Glutamatergic neuron (in vitro differentiated cells): ENCODE measurements around the gene PTPRCAP. TPM values are rescaled to one million over a fixed set of nuclear protein-coding genes. Genes with fewer than 3 reads are reported as not detected.

Source experiments
- DNase-seq: peaks from one replicate; pipeline ENCODE4 v3.0.0; 2022
- H3K27ac Mint-ChIP-seq: one replicate; pipeline ENCODE4 v1.8.0; 2020; ENCODE audit warnings: mild to moderate bottlenecking, mixed read lengths, inconsistent platforms; ENCODE audit not compliant: unreplicated experiment
- H3K27me3 Mint-ChIP-seq: one replicate; pipeline ENCODE4 v1.8.0; 2020; ENCODE audit warnings: mild to moderate bottlenecking, moderate library complexity, mixed read lengths, inconsistent platforms; ENCODE audit not compliant: unreplicated experiment
- H3K36me3 Mint-ChIP-seq: one replicate; pipeline ENCODE4 v1.8.0; 2020; ENCODE audit warnings: mild to moderate bottlenecking, mixed read lengths, inconsistent platforms; ENCODE audit not compliant: unreplicated experiment
- H3K4me1 Mint-ChIP-seq: one replicate; pipeline ENCODE4 v1.8.0; 2020; ENCODE audit warnings: mild to moderate bottlenecking, low read depth, mixed read lengths, inconsistent platforms; ENCODE audit not compliant: unreplicated experiment
- H3K4me3 Mint-ChIP-seq: one replicate; pipeline ENCODE4 v1.8.0; 2020; ENCODE audit warnings: mild to moderate bottlenecking, mixed read lengths, inconsistent platforms; ENCODE audit not compliant: unreplicated experiment
- H3K9me3 Mint-ChIP-seq: one replicate; pipeline ENCODE4 v1.8.0; 2020; ENCODE audit warnings: mild to moderate bottlenecking, moderate library complexity, mixed read lengths, inconsistent platforms; ENCODE audit not compliant: unreplicated experiment
- CTCF ChIP-seq: fragments of 200-600 bp; sonication (generic); IDR thresholded peaks from one replicate; pipeline ENCODE4 v1.5.0; 2021; ENCODE audit not compliant: partially characterized antibody, unreplicated experiment
- total RNA-seq: library from RNA; stranded (reverse); fragmentation: NEBNext Ultra II Directional; extraction: Animal tissue kit (Norgen Biotek cat#: 25700); gene quantifications from one replicate; pipeline ENCODE4 v1.2.1, GENCODE V29; 2021; ENCODE audit not compliant: unreplicated experiment

Gene PTPRCAP
- total RNA-seq, 1 donor from 2014 or later, result 2.1 TPM

DNA sequence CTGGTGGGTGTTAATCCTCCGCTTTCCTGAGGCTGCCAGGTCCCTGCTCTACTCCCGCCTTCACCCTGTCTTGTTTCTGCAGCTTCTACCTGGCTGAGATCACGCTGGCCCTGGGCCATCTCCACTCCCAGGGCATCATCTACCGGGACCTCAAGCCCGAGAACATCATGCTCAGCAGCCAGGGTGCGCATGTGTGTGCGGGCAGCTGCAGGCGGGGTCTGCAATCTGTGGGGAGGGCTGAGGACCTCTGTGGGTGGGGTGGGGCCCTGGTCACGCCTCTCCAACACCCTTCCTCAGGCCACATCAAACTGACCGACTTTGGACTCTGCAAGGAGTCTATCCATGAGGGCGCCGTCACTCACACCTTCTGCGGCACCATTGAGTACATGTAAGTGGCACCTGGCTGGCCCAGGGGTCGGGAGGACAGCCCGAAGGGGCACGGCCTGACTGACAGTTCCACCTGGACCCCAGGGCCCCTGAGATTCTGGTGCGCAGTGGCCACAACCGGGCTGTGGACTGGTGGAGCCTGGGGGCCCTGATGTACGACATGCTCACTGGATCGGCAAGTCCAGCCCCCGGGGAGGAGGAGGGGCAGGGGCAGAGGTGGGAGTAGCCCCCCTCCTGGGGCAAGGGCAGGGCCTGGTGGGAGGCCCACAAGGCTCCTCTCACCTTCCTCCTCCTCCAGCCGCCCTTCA lies 4.7 kb downstream of the PTPRCAP start:
- H3K4me3 Mint-ChIP-seq, result no peak overlapping the region
- no peak for TF ChIP-seq CTCF

DNA sequence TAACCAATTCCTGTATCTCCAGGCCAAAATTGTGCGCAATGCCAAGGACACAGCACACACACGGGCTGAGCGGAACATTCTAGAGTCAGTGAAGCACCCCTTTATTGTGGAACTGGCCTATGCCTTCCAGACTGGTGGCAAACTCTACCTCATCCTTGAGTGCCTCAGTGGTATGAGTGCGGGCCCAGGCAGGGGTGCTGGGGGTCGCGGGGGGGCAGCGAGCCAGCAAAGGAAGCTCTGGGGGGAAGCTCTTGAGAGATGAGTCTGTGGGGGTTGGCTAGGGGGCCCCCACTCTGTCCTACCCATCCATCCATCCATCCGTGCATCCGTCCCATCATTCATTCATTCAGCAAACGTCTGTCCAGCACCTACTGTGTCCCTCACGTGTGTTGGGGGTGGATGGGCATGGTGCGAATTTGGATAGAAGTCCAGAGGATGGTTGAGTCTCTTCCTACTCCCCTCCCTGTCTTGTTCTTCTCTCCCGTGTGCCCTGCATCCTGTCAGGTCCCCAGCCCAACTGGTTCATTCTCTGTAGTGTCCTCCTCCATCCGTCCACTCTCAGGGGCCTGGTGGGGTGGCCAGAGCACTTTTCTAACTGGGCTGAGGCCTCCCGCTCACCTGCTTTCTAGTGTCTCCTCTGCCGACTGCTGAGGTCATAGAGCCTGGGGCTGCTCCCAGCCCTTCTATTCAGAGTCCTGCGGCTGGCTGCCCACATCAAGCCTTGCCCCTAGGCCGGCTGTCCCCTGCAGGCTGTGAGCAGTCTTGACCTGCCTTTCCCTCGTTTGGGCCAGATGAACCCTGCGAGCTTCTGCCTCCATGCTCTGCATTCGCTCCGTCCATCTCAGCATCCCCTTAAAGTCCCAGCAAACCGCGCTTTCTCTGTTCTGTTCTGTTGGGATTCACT lies 5.9 kb downstream of the PTPRCAP start:
- no peak overlapping the region for H3K4me3 Mint-ChIP-seq
- peaks cover 9% of the 10 kb centered on the region for H3K27me3 Mint-ChIP-seq
- no peaks in the 10 kb centered on the region for H3K36me3 Mint-ChIP-seq

More for the DNA sequence above, 4.7 kb downstream of the PTPRCAP start:
- Mint-ChIP-seq H3K36me3 (no peaks in the 10 kb centered on the region), H3K27ac (no peak overlapping the region), H3K9me3 (peaks cover 5% of the 10 kb centered on the region), H3K4me1 (peaks cover 6% of the 10 kb centered on the region), H3K27me3 (peaks cover 9% of the 10 kb centered on the region)
- DNase-seq, result peak; percentile 11

DNA sequence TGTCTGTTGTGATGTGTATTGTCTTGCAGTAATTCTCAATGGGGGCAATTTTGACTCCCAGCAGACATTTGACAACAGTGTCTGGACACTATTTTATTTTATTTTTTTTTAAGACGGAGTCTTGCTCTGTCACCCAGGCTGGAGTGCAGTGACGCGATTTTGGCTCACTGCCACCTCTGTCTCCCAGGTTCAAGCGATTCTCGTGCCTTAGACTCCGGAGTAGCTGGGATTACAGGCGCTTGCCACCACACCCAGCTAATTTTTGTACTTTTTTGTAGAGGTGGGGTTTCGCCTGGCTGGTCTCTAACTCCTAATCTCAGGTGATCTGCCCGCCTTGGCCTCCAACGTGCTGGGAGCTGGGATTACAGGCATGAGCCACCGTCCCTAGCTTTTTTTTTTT lies 7.8 kb downstream of the PTPRCAP start:
- H3K4me1 Mint-ChIP-seq, result no peaks in the 10 kb centered on the region
- H3K9me3 Mint-ChIP-seq, result peaks cover 6% of the 10 kb centered on the region
- peak overlapping the region; percentile 34 for H3K4me3 Mint-ChIP-seq
- H3K27me3 Mint-ChIP-seq, result peaks cover 2% of the 10 kb centered on the region
- no peak overlapping the region for H3K27ac Mint-ChIP-seq
- DNase-seq, result no peak
- no peaks in the 10 kb centered on the region for H3K36me3 Mint-ChIP-seq
- TF ChIP-seq CTCF, result no peak

More for the DNA sequence above, 5.9 kb downstream of the PTPRCAP start:
- peaks cover 3% of the 10 kb centered on the region for H3K4me1 Mint-ChIP-seq
- no peak for TF ChIP-seq CTCF
- peak overlapping the region; percentile 59 for H3K27ac Mint-ChIP-seq
- DNase-seq, result no peak
- H3K9me3 Mint-ChIP-seq, result peaks cover 4% of the 10 kb centered on the region

DNA sequence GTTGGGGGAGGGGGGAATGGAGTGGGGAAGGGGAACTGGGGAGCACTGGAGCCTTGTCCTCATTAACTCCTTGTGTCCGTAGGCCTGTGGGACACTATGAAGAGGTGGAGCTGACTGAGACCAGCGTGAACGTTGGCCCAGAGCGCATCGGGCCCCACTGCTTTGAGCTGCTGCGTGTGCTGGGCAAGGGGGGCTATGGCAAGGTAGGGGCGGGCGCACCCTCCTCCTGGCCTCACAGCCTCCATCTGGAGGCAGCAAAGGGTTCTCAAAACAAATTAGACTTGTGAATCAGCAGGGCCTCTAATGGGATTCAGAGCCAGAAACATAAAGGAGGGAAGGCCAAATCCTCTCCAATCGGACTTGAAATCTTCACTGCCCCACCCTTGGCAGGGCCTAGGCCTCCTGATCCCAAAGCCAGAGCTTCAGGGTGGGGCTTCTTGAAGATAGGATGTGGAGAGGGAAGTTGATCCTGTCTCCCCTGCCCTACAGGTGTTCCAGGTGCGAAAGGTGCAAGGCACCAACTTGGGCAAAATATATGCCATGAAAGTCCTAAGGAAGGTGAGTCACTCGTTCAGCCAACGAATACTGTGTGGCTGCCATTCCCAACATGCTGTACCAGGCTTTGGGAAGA lies 8.3 kb downstream of the PTPRCAP start:
- H3K4me3 Mint-ChIP-seq, result peak overlapping the region; percentile 99
- DNase-seq, result peak; percentile 4
- no peaks in the 10 kb centered on the region for H3K36me3 Mint-ChIP-seq
- H3K27ac Mint-ChIP-seq, result peak overlapping the region; percentile 94
- TF ChIP-seq CTCF, result no peak
- H3K9me3 Mint-ChIP-seq, result peaks cover 6% of the 10 kb centered on the region
- H3K27me3 Mint-ChIP-seq, result peaks cover 2% of the 10 kb centered on the region
- no peaks in the 10 kb centered on the region for H3K4me1 Mint-ChIP-seq
